ENCODE measurements around the gene LBX1. TPM values are rescaled to one million over a fixed set of nuclear protein-coding genes. Genes with fewer than 3 reads are reported as not detected.

LBX1 gene
- total RNA-seq, 4 donors from 2014 or later, result not detected

GRCh38 chr10:101216207-101217043, 12.8 kb downstream of the LBX1 start:
- DNase-seq, result no peak
- TF ChIP-seq CTCF (IDR thresholded peaks at IDR 0.05), result no peak
- no peak for TF ChIP-seq POLR2A (IDR thresholded peaks at IDR 0.05)
- no peak overlapping the region for H3K27ac ChIP-seq
- H3K27me3 ChIP-seq, result peaks cover 19 to 69% of the 10 kb centered on the region in 2 donors
- no peaks in the 10 kb centered on the region for H3K9me3 ChIP-seq
- H3K4me3 ChIP-seq, result no peak overlapping the region
- intact Hi-C loops (cut with DNase I; ENCODE audit: low total_unique reads), result loop anchor here (5.0 kb wide), 1 partner anchor 351 kb away; no protein-coding TSS in a partner anchor
- peaks cover 0 to 11% of the 10 kb centered on the region in 2 donors for H3K4me1 ChIP-seq
- H3K36me3 ChIP-seq, result no peaks in the 10 kb centered on the region

- Histone ChIP-seq H3K9me3 (no peaks in the 10 kb centered on the region), H3K4me3 (no peak overlapping the region), H3K27ac (no peak overlapping the region), H3K36me3 (no peaks in the 10 kb centered on the region), H3K27me3 (peaks cover 19 to 69% of the 10 kb centered on the region in 2 donors), H3K4me1 (peaks cover 0 to 11% of the 10 kb centered on the region in 2 donors)
- intact Hi-C loops (cut with DNase I; ENCODE audit: low total_unique reads), result loop anchor here (5.0 kb wide), 1 partner anchor 352 kb away; no protein-coding TSS in a partner anchor
- TF ChIP-seq CTCF (IDR thresholded peaks at IDR 0.05) (no peak), POLR2A (IDR thresholded peaks at IDR 0.05) (no peak)
- no peak for DNase-seq
Observed at GRCh38 chr10:101215397-101216206, 13.7 kb downstream of the LBX1 start.

DNA sequence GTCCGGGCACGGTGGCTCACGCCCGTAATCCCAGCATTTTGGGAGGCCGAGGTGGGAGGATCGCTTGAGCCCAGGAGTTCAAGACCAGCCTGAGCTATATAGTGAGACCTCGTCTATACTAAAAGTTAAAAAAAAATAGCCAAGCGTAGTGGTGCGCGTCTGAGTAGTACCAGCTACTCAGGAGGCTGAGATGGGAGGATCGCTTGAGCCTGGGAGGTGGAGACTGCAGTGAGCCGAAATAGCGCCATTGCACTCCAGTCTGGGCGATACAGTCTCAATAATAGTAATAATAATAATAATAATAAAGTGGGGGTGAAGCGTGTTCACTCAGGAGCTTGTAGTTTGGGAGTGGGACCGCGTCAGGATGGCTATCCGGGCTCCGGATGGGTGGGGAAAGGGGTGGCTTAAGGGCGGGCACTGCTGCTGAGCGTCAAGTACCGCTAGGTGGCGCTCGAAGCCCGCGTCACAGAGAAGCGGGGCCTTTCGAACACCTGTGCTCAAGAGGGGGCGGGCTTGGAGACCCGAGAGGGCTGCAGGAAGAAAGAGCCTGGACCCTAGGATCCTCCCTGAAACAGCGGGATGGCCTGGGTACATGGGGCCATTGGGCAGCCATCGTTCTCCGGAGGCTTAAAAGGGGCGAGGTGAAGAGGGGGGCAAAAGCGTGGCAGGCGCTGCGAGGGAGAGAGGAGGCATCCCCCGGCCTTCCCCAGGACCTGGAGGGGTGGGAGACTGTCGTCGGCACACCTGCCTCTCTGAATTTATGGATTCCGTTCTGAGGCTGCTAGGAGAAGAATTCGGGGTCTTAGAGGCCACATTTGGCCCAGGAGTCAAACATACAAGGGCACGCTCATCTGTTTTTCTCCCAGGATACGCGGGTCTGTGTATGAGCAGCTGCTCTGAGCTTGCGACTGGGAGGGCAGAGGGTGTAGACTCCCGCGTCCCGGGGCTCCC, 14.5 kb downstream of the LBX1 start:
- Histone ChIP-seq H3K4me1 (peaks cover 0 to 11% of the 10 kb centered on the region in 2 donors), H3K27ac (no peak overlapping the region), H3K27me3 (peaks cover 19 to 66% of the 10 kb centered on the region in 2 donors), H3K4me3 (no peak overlapping the region), H3K9me3 (no peaks in the 10 kb centered on the region), H3K36me3 (no peaks in the 10 kb centered on the region)
- intact Hi-C loops (cut with DNase I; ENCODE audit: low total_unique reads), result loop anchor here (5.0 kb wide), 1 partner anchor 353 kb away; no protein-coding TSS in a partner anchor
- TF ChIP-seq CTCF (IDR thresholded peaks at IDR 0.05), result peak; percentile 60 to 86 (median 73)
- no peak for TF ChIP-seq POLR2A (IDR thresholded peaks at IDR 0.05)
- DNase-seq, result peak; percentile 35 to 59

- Histone ChIP-seq H3K9me3 (no peaks in the 10 kb centered on the region), H3K4me3 (no peak overlapping the region), H3K27me3 (peaks cover 3 to 12% of the 10 kb centered on the region in 2 donors), H3K27ac (no peak overlapping the region), H3K36me3 (no peaks in the 10 kb centered on the region), H3K4me1 (no peaks in the 10 kb centered on the region)
- TF ChIP-seq CTCF (IDR thresholded peaks at IDR 0.05), result no peak
- TF ChIP-seq POLR2A (IDR thresholded peaks at IDR 0.05), result no peak
- no peak for DNase-seq
- intact Hi-C loops (cut with DNase I; ENCODE audit: low total_unique reads), result no loop called here
Observed at GRCh38 chr10:101208543-101208942, 20.7 kb downstream of the LBX1 start.

Data from uterus (tissue), 4 donors.